ENCODE measurements around the gene PDE6C.
"Not testable (repeated sequence)": the region's sequence is repeated elsewhere in the genome, so short reads cannot be mapped to it uniquely, and the experiment has no call there.

PDE6C gene

GRCh38 chr10:93680412-93681047 lies 68.2 kb downstream of the PDE6C start:
- H3K4me3 ChIP-seq (ENCODE audit: control insufficient read depth, low read depth, low read length), result no peak overlapping the region
- TF ChIP-seq, protein P1, sequence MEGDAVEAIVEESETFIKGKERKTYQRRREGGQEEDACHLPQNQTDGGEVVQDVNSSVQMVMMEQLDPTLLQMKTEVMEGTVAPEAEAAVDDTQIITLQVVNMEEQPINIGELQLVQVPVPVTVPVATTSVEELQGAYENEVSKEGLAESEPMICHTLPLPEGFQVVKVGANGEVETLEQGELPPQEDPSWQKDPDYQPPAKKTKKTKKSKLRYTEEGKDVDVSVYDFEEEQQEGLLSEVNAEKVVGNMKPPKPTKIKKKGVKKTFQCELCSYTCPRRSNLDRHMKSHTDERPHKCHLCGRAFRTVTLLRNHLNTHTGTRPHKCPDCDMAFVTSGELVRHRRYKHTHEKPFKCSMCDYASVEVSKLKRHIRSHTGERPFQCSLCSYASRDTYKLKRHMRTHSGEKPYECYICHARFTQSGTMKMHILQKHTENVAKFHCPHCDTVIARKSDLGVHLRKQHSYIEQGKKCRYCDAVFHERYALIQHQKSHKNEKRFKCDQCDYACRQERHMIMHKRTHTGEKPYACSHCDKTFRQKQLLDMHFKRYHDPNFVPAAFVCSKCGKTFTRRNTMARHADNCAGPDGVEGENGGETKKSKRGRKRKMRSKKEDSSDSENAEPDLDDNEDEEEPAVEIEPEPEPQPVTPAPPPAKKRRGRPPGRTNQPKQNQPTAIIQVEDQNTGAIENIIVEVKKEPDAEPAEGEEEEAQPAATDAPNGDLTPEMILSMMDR (conservative IDR thresholded peaks at IDR 0.05; ENCODE audit: control insufficient read depth, insufficient read depth, low read depth, low read length), result peak; percentile 38
- peak; percentile 60 for DNase-seq (ENCODE audit: low read depth)

DNA sequence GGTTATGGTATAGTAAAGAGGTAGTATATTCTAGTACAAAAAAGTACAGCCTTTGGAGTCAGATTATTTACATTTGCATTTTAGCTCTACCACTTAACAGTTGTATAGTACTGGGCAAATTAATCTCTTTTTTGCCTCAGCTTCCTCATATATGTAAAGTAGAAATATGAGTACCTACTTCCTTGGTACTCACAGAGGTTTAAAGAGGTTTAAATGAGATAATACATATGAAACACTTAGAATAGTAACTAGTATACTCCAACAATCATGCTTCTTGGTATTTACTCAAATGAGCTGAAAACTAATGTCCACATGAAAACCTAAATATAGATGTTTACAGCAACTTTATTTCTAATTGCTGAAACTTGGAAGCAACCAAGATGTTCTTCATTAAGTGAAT lies 75.4 kb downstream of the PDE6C start:
- no peak overlapping the region for H3K4me3 ChIP-seq (ENCODE audit: control insufficient read depth, low read depth, low read length)
- TF ChIP-seq, protein P1 (conservative IDR thresholded peaks at IDR 0.05; ENCODE audit: control insufficient read depth, insufficient read depth, low read depth, low read length), result no peak
- DNase-seq (ENCODE audit: low read depth), result no peak

GRCh38 chr10:93695740-93696139 lies 83.4 kb downstream of the PDE6C start:
- DNase-seq (ENCODE audit: low read depth), result no peak
- no peak overlapping the region for H3K4me3 ChIP-seq (ENCODE audit: control insufficient read depth, low read depth, low read length)
- TF ChIP-seq, protein P1 (conservative IDR thresholded peaks at IDR 0.05; ENCODE audit: control insufficient read depth, insufficient read depth, low read depth, low read length), result no peak

DNA sequence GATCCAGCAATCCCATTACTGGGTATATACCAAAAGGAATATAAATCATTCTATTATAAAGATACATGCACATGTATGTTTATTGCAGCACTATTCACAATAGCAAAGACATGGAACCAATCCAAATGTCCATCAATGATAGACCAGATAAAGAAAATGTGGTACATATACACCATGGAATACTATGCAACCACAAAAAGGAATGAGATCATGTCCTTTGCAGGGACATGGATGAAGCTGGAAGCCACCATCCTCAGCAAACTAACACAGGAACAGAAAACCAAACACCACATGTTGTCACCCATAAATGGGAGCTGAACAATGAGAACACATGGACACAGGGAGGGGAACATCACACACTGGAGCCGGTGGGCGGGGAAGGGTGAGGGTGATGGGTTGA lies 84.2 kb downstream of the PDE6C start:
- H3K4me3 ChIP-seq (ENCODE audit: control insufficient read depth, low read depth, low read length); DNase-seq (ENCODE audit: low read depth): not testable (repeated sequence)

- TF ChIP-seq, protein P1 (conservative IDR thresholded peaks at IDR 0.05; ENCODE audit: control insufficient read depth, insufficient read depth, low read depth, low read length), result no peak
- no peak for DNase-seq (ENCODE audit: low read depth)
- no peak overlapping the region for H3K4me3 ChIP-seq (ENCODE audit: control insufficient read depth, low read depth, low read length)
Measured at GRCh38 chr10:93697207-93697606, 84.9 kb downstream of the PDE6C start.

- DNase-seq (ENCODE audit: low read depth), result peak; percentile 56
- peak overlapping the region; percentile 77 for H3K4me3 ChIP-seq (ENCODE audit: control insufficient read depth, low read depth, low read length)
- TF ChIP-seq, protein P1 (conservative IDR thresholded peaks at IDR 0.05; ENCODE audit: control insufficient read depth, insufficient read depth, low read depth, low read length), result no peak
Measured at GRCh38 chr10:93701866-93702209, 89.5 kb downstream of the PDE6C start.

GRCh38 chr10:93702210-93703001 lies 90.1 kb downstream of the PDE6C start, which contains the start of gene FRA10AC1:
TSS of gene FRA10AC1 (minus strand) at chr10:93702592. CDS start at chr10:93700106, 2,486 bp downstream.
- TF ChIP-seq, protein P1 (conservative IDR thresholded peaks at IDR 0.05; ENCODE audit: control insufficient read depth, insufficient read depth, low read depth, low read length), result peak; percentile 24
- peak; percentile 92 for DNase-seq (ENCODE audit: low read depth)
- H3K4me3 ChIP-seq (ENCODE audit: control insufficient read depth, low read depth, low read length), result peak within 1 kb of the TSS; percentile 77
